Fibroblast of skin of left biceps (primary cell): ENCODE measurements around the gene CORO6.

Experiments
- DNase-seq, 2 experiments: peaks; one replicate each; pipeline ENCODE4 v3.0.0-alpha.2; 2013; ENCODE audit warnings: low read depth in 2 of 2

The CORO6 gene

DNA sequence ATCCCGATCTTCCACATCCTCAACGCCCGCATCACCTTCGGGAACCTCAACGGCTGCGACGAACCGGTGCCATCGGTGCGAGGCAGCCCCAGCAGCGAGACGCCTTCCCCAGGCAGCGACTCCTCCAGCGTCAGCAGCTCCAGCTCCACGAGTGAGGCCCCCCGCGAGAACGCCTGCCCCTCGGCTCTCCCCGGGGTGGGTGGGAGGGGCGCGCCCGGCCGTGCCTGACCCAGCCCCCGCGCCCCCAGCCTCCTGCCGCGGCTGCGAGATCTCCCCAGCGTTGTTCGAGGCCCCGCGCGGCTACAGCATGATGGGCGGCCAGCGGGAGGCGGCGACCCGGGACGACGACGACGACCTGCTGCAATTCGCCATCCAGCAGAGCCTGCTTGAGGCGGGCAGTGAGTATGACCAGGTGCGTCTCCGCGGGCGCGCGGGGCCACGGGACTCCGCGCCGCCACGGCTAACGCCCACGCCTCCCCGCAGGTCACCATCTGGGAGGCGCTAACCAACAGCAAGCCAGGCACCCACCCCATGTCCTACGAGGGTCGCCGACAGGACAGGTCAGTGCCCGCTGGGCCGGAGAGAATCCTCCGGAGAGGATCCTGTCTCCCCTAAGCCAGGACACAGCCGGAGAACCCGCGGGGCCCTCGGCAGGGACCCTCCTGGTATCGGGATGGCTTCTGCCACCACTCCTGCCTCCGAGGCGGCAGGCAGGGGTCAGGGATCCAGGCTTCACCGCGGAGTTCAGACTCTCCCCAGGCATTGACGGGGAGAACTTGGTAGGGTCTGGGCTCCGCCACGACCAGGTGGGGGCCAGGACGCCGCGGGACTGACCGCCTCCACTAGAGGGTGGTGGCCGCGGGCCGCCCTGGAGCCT lies 10.1 kb downstream of the CORO6 start:
- DNase-seq, result no peak

GRCh38 chr17:29612094-29612403 lies 10.7 kb downstream of the CORO6 start:
- DNase-seq, result no peak

GRCh38 chr17:29611351-29612093 lies 11.2 kb downstream of the CORO6 start:
- no peak for DNase-seq

- no peak for DNase-seq
These were observed 12.3 kb downstream of the CORO6 start for GRCh38 chr17:29610395-29610794.

DNA sequence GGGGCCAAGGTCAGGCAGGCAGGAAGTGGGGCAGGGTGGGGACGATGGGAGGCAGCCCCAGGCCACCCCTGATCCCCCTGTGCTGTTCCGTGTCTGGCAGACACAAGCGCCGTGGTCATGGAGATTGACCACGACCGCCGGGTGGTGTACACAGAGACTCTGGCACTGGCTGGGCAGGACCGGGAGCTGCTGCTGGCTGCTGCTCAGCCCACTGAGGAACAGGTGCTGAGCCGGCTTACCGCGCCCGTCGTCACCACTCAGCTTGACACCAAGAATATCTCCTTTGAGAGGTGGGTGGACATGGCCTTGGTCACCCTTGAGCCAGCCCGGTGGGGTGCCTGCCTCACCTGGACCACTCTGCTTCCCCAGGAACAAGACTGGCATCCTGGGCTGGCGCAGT lies 13.7 kb downstream of the CORO6 start:
- DNase-seq, result no peak

- no peak for DNase-seq
These were observed 15.0 kb downstream of the CORO6 start for GRCh38 chr17:29607557-29608195.

DNA sequence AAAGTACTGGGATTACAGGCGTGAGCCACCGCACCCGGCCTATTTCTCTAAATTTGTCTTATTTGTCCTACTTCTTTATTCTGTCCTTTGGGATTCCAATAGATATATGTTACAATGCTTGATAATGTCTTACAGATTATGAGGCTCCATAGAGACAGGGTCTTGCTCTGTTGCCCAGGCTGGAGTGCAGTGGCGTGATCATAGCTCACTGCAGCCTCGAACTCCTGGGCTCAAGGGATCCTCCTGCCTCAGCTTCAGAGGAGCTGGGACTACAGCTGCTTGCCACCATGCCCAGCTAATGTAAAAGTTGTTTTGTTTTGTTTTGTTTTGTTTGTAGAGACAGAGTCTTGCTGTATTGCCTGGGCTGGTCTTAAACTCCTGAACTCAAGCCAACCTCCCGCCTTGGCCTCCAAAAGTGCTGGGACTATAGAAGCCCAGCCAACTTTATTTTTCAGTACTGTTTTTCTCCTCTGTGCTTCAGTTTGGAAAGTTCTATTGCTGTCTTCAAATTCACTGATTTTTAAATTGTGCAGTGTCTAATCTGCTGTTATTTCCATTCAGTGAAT lies 19.5 kb downstream of the CORO6 start:
- no peak for DNase-seq

DNA sequence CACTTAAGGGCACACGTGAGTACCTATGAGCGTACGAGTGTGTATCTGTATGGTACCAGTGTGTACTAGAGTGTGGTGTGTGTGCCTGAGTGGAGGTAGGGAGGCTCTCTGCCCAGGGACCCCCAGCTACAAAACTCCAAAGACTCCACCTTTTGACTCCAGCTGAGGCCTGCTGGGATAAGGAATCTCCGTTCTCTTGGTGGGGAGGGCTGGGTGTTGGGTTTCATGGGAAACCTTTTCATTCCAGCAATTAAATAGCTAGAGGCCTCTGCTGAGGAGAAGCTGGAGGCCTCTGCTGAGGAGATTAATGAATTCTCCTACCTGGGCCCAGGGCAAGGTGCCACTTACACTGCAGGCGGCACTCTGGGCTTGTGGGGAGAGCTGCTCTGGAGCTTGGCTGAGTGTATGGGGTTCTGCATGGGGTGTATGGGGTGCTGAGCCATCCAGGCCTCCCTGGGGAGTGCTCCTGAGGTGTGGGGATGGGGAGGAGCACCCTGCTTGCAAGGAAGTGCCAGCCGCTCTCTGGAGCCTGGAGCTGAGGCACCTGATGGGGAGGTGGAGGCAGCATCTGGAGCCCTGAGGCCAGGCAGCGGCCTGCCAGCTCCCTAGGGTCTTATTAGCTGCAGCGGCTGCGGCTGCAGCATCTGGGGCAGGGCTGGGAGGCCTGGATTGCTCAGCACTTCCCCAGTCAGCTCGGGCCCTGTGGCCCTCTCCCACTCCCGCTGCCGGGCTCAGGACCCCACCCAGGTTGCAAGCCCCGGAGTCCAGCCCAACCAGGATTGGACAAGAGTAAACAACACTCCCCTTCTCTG lies 25.1 kb downstream of the CORO6 start:
- DNase-seq, result no peak

DNA sequence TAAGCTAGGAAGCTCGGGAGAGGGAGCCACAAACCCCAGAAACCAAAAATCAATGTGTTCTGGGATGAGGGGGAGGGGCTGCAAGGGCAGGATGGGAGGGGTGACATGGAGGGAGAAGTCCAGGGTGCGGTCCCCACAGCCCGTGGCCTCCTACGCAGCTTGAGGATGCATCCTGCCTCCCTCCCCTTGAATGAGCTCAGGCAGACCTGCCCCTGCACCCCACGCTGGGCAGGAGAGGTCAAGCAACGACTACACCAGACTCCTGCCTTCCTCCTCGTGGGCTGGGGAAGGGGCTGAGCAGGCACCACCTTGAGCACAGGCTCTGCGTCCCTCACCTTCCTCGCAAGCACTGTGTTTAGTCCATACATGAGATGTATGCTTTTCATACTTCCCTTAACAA lies 25.9 kb downstream of the CORO6 start:
- DNase-seq, result no peak

DNA sequence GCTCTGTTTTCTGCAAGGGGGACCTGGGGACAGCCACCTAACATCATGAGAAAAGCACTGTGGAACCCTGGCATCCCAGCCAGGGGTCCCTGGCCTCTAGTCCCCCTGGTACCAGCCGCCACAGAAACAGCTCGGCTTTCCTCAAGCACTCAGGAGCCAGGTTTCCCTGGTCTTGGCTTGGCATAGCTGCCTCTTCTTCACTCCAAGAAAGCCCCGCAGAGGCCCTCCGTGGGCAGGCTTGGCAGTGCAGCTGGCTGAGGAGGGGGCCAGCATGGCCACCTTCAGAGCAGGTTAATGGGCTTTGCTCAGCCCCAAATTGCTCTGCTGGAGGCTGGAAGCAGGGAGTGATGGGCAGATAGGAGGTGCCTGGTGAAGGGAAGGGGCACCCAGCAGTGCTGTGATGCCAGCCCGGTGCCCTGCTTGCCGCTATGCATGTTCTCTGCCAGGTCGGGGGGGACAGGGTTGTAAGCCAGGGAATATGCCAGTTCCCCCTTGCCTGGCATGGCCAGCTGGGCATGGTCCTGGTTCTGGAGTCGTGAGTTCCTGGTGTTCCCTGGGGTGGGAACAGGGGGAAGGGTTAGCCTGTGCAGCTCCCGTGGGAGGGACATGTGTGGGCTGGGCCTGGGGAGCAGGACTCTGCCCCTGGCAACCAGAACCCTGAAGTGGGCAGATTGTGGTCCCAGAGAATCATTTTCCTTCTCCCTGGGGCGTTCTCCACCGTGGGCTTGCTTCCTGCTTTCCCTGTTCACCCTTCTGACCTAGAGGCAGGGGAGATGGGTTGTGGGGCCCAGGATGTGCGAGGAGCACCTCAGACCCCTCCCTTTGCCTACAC lies 26.6 kb downstream of the CORO6 start:
- no peak for DNase-seq

DNA sequence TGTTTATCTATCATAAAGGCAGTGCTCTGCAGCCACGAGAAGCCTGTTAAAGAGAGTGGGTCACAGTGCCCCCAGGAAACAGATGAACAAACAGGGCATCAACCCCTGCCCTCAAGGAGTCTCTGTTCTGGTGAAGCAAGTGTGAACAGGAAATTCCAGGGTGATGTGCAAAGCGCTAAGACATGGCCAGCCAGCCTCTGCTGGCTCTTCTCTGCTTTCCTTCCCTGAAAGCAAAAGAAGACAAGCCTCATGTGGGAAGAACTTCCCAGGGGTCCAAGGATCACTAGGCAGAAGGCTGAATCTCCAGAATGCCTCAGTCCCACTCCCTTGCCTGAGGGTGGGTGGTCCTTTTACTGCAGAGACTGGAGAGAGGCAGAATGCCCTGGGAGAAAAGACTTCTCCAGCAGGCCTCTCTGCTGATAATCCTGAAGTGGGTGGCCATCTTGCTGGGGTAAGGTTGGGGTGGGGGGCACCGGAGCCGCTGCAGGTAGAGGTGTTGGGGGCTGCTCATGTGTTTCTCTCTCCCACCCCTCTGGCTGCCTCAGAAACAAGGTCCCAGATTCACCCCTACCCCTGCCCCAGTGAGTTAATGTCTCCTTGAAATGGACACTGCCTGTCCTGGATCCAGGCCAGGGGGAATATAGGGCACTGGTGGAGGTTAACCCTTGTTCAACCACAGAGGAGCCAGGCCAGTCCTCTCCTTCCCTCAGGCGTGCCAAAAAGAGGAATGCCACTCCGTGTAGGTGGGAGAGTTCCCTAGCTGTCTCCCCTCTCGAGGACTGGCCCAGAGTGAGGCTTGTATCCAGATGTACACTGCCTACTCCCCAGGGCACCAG lies 27.4 kb downstream of the CORO6 start:
- DNase-seq, result no peak

GRCh38 chr17:29594519-29595090 lies 28.1 kb downstream of the CORO6 start:
- DNase-seq, result no peak

DNA sequence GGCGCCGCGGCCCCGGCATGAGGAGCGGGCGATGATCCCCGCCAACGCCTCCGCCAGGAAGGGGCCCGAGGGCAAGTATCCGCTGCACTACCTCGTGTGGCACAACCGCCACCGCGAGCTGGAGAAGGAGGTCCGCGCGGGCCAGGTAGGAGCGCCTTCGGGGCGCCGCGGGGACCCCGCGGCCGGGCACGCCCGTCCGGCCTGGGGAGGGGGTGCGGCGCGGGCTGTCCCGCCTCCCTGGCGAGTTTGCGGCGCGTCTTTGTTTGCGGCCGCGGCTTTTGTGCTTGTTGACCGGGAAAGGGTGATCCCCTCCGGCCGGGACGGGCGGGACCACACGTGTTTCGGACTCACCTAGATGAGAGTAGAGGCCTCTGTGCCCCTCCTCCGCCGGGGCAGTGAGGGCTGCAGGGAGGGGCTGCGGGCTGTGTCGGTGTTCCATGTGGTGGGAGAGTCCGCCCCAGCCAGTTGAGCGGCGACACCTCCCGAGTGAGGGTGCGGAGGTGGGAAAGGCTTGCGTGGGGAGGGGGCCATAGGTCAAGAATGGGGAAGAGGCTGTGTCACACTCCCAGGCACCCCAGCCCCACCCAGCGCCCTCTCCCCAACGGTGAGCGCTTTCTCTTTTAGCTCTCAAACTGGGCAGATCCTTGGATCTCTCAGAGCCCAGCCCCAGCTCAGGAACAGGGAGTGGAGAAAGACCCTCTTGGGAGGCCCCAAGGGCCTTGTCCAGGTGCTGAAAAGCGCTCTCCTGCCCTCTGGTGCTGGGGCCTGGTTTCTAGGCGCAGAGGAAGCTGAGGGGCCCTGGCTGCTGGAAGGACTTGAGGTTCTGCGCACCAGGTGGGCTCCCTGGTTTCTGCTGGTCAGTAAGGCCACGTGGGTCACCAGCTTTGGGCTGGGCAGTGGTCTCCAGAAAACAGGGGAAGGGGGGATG lies 28.9 kb downstream of the CORO6 start:
- DNase-seq, result no peak

DNA sequence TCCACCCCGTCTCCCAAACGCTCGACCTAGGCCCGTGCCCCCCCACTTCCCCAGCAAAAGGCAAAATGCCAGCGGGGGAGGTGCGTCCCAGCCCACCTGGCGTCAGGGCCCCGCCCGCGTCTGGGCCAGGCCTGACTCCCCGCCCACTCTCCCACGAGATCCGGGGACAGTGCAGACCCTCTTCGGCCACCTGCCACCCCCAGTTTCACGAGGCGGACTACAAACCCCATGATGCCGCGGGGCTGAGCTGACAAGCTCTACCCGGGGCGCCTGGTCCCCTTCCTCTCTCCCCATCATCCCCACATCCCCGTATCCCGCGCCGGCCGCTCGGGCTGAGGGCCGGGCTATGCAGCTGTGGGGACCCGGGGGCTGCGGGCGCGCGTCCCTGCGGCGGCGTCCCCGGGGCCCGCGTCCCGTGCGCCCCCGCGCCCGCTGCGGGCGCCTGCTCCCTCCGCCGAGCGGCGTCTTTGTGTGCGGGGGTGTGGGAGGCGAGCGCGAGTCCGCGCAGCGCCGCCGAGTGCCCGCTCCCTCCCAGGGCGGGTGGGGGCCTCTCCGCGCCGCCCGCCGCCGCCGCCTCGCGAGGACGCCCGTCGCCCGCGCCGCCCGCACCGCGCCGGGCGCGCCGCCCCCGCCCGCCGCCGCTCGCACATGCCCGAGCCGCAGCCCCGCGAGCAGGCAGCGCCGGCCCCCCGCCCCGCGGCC lies 29.7 kb downstream of the CORO6 start, which contains the start of gene ANKRD13B:
ANKRD13B (plus strand) TSS at position 283 of the 702 bp plus-strand sequence. CDS start 490 bp downstream, outside the sequence.
- DNase-seq, result no peak

DNA sequence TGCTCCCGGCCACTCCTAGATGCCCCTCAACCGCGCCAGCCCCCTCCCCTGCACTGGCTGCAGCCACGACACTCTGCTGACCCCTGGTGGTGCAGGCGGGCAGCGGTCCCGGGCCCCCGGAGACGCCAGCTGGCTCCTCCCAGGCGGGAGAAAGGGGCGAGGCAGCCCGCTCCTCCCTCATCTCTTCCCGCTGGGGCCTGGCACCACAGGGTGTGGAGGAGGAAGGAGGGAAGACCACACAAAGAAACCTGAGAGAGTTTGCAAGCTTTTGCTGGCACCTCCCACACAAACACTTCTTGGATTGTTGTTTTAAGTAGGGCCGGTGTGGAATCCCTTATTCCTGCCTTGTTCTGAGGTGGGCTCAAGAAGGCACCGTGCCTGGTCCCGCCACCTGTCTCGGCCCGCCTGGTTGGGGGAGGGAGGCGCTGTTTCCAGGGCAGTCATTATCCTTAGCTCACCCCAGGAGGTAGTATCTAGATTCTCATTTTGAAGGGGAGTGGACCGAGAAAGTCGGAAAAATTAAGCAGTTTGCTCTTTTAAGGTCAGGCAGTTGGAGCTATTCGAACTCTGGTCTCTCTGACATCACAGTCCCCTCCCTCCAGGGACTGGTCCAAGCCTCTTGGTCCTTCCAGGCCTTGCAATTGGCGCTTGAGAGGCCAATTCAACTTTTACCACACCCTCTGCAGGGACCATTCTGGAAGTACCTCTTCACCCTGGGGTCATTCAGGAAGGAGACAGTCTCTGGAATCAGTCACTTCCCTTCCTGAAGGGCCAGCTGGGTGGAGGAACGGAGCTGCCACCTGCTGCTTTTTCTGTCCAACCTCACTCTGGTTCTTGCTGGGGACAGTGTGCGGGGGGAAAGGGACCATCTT lies 30.7 kb downstream of the CORO6 start:
- no peak for DNase-seq

- no peak for DNase-seq
These were observed 31.5 kb downstream of the CORO6 start for GRCh38 chr17:29591146-29591736.
